Activated T-cell treated with anti-CD3 and anti-CD28 coated beads for 1 hour (primary cell): ENCODE results near the gene PXK.

ENCODE experiments used
- DNase-seq: peaks from one replicate; pipeline ENCODE4 v3.0.0-alpha.2; 2020; ENCODE audit warnings: low read depth

Gene PXK

GRCh38 chr3:58349792-58350626, 17.3 kb downstream of the PXK start:
- no peak for DNase-seq

- DNase-seq: no peak
Measured at GRCh38 chr3:58350627-58351013, 17.9 kb downstream of the PXK start.

GRCh38 chr3:58351920-58352319, 19.2 kb downstream of the PXK start:
- DNase-seq: no peak

DNA sequence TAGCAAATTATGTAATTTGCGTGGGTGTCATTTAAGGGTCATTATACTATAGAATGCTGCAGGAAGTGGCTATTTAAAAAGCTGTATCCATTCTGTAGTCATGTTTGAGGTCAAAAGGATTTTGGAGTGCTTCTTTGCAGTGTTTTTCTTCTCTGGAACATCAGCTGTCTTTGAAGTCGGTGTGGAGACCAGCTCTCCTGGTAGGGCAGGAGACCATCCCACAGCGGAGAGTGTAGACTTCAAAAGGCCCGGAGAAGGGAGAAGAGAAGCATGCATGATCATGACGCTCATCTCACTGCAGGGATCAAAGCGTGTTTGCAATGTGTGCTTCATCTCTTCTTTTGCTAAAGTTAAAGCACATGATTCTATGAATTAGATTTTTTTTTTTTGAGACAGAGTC, 19.9 kb downstream of the PXK start:
- no peak for DNase-seq

DNA sequence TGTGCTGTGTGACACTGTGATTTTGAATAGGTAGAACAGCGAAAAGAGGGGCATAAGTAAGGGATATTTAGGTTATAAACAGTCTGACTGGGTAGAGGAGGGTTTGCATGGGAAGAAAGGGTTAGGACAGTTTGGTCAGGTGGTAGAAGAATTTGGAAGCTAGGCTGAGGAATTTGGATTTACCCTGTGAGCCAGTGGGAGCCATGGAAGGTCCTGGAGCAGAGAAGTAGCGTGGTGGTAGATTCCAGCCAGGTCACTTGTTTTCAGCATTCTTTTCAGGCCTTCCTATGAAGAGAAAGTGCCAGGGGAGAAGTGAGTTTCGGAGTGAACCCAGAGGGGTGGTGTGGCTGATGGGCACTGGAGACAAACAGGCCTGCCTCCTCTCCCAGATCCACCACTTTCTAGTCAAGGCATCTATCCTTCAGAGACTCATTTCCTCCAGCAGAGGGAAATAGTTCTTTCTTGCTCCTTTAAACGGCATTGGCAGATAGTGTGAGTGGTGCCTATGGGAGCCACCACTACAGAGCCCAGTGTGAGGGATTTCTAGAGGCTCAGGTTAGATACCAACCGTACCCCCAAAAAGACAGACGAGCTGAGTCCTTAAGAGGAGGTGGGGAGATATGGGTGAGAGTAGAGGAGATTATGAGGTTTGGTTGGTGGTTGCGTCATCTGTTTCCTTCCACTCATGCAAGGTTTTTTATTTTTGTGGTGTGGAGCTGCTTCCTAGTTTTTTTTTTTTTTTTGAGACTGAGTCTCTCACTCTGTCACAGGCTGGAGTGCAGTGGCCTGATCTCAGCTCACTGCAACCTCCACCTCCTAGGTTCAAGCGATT, 21.2 kb downstream of the PXK start:
- DNase-seq: no peak

DNA sequence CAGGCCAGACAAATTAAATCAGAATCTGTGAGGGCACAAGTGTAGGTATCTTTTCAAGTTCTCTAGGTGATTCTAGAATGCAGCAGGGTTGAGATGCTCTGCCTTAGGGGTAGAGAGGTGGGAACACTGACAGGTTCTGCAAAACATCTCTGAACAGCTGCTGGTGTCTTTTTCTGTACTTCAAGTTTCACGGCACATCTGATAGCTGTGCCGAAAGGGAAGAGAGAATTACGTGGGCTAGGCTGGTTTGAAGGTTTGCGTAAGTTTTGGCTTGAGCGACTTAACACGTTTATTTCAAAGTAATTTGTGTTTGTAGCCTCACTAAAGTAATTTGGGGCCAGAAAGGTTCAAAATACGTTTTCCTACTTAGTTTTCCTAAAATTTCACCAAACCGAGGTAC, 22.5 kb downstream of the PXK start:
- DNase-seq: no peak

DNA sequence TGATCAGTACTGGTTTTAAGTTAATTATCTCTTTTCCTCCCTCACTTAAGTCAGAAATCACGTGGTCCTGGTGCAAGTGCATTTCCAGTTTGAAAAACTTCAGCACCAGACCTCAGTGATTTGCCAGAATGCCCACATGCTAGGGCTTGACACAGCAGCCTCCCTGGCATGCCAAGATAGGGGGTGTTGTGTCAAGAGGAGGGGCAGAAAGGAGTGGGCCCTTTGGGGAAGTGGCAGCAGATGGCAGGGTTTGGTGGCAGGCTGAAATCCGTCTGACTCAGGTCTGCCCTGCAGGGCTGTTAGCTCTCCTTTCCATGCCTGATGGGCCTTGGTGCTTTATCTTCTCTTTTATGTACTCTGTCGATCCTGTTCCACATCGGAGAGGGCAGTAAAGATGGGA, 23.4 kb downstream of the PXK start:
- DNase-seq: no peak

DNA sequence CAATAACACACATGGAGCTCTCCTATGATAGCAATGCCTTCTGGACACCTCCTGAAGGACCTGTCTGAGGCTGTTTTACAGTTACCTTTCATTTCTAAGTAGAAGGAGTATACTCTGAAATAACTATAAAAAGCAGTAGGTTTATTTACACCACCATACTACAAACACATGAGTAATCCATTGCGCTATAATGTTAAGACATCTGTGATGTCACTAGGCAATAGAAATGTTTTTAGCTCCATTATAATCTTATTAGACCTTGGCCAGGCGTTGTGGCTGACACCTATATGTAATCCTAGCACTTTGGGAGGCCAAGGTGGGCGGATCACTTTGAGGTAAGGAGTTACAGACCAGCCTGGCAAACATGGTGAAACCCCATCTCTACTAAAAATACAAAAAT, 24.7 kb downstream of the PXK start:
- no peak for DNase-seq

DNA sequence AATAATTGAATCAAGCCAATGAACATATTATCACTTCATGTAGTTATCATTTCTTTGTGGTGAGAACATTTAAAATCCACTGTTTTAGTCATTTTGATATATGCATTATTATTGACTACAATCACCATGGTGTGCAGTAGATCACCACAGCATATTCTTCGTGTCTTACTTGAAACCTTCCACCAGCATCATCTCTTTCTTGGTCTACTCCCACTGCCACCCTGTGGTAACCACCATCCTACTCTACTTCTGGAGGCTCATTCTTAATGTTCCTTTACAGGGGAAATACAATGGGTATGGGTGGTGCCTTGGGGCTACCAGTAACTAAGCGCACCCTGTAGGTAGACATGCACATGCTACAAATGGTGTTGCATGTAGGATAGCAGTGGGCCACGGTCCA, 25.4 kb downstream of the PXK start:
- no peak for DNase-seq

GRCh38 chr3:58358808-58359207, 26.1 kb downstream of the PXK start:
- no peak for DNase-seq

GRCh38 chr3:58359621-58360020, 26.9 kb downstream of the PXK start:
- DNase-seq: no peak

DNA sequence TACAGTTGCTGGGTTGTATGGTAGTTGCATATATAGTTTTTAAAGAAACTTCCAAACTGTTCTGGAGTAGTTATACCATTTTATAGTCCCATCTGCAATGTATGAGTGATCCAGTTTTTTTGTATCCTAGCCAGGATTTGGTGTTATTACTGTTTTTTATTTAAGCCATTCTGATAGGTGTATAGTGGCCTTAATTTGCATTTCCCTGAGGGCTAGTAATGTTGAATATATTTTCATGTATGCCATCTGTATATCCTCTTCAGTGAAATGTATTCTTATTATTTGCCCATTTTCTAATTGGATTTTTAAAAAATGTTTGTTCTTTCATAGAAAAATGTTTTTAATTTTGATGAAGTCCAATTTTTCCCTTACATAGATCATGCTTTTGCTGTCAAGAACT, 29.2 kb downstream of the PXK start:
- DNase-seq: no peak

DNA sequence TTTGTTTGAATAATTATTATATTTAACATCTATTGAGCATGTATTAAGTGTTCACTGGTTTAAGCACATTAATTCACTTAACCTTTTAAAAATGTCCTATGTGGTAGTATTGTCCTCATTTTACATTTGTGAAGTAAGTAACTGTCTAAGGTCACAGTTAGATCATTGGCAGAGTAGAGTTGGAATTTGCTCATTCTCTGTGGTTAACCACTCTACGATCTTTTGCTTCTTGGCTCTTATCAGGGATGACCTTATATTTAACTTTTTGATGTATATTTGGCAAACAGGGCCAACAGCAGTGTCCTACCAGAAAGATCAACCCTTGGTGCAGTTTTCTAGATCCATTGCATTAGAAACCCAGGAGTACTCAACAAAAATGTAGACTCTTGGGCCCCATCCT, 34.0 kb downstream of the PXK start:
- DNase-seq: no peak

DNA sequence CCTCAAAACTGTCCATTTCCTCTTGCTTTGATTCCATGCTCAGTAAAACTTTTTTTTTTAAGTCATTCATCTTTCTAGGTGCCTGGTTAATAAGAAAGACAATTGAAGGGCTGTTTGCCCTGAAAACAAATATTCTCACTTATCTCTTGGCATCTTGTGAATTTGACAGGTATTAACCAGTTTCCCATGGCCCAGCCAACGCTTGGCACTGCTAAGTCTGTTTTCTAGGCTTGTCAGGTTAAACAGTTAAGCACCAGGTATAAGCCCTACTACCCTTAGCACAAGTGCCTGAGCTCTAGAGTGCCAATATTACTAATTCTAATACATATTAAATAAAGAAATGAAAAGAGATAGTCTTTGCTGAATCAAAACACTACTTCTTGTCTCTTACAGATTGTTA, 36.3 kb downstream of the PXK start:
- DNase-seq: no peak

DNA sequence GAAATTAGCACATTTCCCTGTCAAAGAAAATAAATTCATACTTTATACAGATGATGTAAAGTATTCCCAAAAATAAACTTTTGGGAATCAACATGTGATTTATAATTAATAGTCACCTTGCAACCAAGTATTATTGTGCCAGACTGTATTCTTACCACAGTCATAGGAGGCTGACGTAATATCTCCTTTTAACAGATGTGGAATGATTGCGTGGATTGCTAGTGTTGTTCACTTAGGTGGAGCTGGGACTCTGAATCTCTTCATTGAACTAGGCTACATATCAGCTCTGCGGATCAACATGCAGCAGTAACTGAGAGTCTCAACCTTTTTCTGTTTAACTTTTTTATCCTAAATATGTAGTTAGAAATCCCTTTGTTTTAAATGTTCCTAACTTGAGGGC, 37.2 kb downstream of the PXK start:
- no peak for DNase-seq

GRCh38 chr3:58370407-58370806, 37.7 kb downstream of the PXK start:
- no peak for DNase-seq

DNA sequence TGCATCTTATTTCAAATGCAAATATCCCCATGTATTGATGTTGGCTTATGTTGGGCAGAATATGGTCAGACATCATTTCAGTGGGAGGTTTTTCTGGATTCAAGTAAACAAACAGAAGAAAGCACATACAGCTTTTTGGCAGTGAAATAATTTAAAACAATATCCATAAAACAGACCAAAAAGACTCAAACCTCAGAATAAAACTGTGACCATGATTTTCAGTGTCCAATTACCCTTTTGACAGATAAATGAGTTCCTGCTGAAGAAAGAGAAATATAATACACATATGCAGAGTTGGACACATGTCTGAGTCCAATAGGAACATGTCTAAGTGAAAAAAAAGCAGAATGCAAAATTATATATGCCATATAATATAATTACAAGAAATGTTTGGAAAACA, 39.1 kb downstream of the PXK start:
- DNase-seq: no peak

- DNase-seq: no peak
Measured at GRCh38 chr3:58375254-58375653, 42.6 kb downstream of the PXK start.

- DNase-seq: no peak
Measured at GRCh38 chr3:58377168-58377567, 44.5 kb downstream of the PXK start.

GRCh38 chr3:58377750-58378149, 45.1 kb downstream of the PXK start:
- no peak for DNase-seq

DNA sequence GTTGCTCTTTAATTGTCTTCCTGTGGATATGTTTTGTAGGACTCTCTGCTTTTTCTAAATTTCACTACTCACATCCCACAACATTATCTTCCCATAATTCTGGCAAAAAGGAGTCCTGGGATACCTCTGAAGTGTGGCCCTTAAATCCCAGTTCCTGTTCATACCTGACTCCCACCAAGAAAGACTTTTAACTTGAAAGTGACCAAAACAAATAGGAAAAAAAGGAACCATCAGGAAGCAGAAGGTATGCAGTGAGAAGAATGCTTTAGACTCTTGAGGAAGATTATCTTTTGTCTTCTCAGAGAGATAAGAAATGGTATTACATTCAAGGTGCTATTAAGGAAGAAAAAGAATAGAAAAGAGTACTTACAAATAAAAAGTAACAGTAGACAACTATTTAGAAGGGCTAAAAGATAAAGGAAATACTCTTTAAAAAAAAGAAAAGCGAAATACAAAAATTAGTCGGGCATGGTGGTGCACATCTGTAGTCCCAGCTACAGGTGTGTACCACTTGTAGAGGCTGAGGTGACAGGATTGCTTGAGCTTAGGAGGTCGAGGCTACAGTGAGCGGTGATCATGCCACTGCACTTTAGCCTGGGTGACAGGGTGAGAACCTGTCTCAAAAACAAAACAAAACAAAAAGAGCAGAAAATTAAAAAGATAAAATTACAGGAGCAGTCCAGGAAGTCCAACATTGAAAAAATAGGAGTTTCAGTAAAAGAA, 46.8 kb downstream of the PXK start:
- DNase-seq: no peak

- DNase-seq: no peak
Measured at GRCh38 chr3:58383476-58383875, 50.8 kb downstream of the PXK start.

DNA sequence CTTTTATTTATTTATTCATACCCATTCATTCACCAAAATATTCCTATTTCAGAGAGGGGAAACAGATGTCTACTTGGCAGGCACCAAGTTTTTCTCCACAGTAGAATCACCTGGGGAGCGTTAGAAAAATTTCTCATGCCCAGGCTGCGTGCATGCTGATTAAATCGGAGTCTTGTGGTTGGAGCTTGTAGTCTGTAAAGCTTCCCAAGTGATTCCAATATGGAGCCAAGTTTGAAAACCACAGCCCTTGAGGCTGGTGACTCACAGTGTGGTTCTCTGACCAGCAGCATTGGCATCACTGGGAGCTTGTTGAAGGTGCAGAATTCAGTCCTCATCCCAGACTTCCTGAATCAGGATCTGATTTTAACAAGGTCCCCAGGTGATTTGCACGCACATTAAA, 51.2 kb downstream of the PXK start:
- no peak for DNase-seq
